22Rv1 (cell line): ENCODE results near the gene PAPOLB.

Source experiments
- H3K27ac ChIP-seq: fragments of 450-650 bp; 2 replicates; pipeline ENCODE4 v1.5.1; 2017
- ZFX ChIP-seq: fragments of 450-650 bp; IDR thresholded peaks from 2 replicates; pipeline ENCODE4 v1.6.1; 2017; ENCODE audit warnings: antibody characterized with exemption, borderline replicate concordance
- TF ChIP-seq, protein P1 (sequence below): fragments of 450-650 bp; IDR thresholded peaks from 2 replicates; pipeline ENCODE4 v1.5.1; 2017; ENCODE audit warnings: mild to moderate bottlenecking

PAPOLB gene

DNA sequence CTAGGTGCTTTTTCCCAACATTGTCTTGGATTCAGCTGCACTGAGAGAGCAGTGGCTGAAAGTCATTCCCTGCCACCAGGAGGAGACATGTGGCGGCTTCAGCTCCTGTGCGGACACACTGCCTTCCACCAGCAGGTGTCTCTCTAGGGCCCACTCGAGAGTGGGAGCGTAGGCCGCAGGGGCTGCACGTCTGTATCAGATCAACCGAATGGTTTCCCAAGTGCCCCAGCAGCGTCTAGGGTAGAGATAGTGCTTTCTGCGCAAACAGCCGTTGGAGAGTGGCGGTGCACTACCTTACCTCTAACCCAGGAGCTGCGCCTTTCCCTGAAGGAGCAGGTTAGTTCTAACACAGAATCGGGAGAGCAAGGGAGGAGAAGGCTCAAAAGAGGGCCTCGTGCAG, 31.7 kb downstream of the PAPOLB start:
- TF ChIP-seq, protein P1, sequence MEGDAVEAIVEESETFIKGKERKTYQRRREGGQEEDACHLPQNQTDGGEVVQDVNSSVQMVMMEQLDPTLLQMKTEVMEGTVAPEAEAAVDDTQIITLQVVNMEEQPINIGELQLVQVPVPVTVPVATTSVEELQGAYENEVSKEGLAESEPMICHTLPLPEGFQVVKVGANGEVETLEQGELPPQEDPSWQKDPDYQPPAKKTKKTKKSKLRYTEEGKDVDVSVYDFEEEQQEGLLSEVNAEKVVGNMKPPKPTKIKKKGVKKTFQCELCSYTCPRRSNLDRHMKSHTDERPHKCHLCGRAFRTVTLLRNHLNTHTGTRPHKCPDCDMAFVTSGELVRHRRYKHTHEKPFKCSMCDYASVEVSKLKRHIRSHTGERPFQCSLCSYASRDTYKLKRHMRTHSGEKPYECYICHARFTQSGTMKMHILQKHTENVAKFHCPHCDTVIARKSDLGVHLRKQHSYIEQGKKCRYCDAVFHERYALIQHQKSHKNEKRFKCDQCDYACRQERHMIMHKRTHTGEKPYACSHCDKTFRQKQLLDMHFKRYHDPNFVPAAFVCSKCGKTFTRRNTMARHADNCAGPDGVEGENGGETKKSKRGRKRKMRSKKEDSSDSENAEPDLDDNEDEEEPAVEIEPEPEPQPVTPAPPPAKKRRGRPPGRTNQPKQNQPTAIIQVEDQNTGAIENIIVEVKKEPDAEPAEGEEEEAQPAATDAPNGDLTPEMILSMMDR = peak; percentile 96
- TF ChIP-seq ZFX = no peak
- no peak overlapping the region for H3K27ac ChIP-seq

GRCh38 chr7:4828720-4829383, 33.0 kb downstream of the PAPOLB start:
- no peak overlapping the region for H3K27ac ChIP-seq
- TF ChIP-seq, protein P1 = no peak

DNA sequence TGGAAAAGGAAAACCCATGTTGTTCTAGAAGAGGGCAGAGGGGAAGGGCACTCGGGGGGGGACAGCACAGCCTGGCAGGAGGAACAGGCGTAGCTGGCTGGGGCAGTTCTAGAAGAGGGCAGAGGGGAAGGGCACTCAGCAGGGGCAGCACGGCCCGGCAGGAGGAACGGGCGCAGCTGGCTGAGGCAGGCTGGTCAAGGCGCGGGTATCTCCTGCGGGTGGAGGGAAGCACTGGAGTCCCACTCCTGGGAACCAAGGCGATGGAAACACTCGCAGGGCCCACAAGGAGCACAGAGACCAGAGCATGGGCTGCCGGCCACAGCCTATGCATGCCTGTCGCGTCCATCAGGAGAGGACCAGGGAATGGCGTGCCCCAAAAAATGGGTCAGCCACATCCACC, 36.7 kb downstream of the PAPOLB start:
- no peak for TF ChIP-seq ZFX
- TF ChIP-seq, protein P1 = no peak
- no peak overlapping the region for H3K27ac ChIP-seq

DNA sequence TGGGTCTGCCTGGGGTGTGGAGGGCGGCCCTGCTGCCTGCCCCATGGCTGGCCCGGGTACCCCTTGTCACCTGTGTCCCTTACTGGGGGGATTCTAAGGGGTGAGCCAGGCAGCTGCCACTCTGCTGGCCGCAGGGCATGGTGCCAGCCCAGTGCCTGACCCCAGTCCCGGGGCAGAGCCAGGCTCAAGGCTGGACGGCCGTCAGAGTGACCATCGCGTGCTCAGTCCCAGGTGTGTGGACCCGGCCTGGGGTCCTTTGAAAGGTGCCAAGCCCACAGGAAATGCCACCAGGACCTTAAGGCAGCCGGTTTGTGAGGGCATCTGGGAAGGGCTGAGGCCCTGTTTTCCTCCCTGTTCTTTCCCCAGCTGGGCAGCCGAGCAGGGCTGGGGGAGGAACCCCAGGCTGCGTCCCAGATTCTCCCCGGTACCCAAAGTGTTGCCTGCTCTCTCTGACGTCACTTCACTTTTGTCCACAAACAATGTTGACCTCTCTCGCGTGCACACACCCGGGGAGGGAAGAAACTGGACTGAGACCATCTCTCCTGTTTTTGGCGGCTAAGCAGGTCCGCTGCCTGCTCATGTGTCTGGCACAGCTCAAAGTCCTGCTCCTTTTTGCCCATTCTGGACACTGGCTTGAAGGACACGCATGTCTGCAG, 37.6 kb downstream of the PAPOLB start:
- H3K27ac ChIP-seq = no peak overlapping the region
- TF ChIP-seq, protein P1 = no peak
- TF ChIP-seq ZFX = no peak

GRCh38 chr7:4823441-4824119, 38.2 kb downstream of the PAPOLB start:
- no peak overlapping the region for H3K27ac ChIP-seq
- no peak for TF ChIP-seq ZFX
- TF ChIP-seq, protein P1 = no peak

GRCh38 chr7:4822677-4823076, 39.2 kb downstream of the PAPOLB start:
- no peak for TF ChIP-seq ZFX
- no peak overlapping the region for H3K27ac ChIP-seq

DNA sequence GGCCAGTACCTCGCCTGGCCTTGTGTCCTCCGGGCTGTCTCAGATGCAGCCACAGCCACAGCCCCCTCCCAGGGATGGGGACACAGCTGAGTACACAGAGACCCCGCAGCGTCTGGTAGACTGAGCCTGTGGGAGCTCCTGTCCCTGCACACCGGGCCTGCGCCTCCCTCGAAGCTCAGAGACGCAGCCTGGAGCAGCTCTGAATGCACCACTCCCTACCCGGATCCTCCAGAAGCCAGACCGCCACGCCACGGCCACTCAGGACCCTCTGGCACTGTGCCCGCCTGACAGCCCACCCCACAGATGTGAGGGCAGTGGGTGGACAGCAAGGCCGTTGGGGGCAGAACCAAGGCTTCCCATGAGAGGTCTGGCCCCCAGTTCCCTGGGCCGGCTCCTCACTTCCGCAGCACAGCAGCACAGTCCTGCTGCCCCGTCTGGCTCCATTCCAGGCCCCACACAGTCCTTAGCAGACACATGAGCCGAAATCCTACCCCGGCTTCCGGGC, 40.8 kb downstream of the PAPOLB start:
- no peak for TF ChIP-seq ZFX
- TF ChIP-seq, protein P1 = no peak
- H3K27ac ChIP-seq = no peak overlapping the region
